ENCODE results near the gene SNTG2.

SNTG2 gene

GRCh38 chr2:1162768-1163584 is 212.3 kb downstream of the SNTG2 start:
- in situ Hi-C loops (cut with HindIII; ENCODE audit: low pct_unique_long_range_greater_than_20kb, low sequenced_read_pairs): no loop called here
- DNase-seq (ENCODE audit: low read depth in 1 of 2, low spot score in 1 of 2): no peak
- no peak for TF ChIP-seq JUND (IDR thresholded peaks at IDR 0.05; ENCODE audit: low read depth)

GRCh38 chr2:1166976-1167375 is 216.3 kb downstream of the SNTG2 start:
- DNase-seq (ENCODE audit: low read depth in 1 of 2, low spot score in 1 of 2): no peak
- in situ Hi-C loops (cut with HindIII; ENCODE audit: low pct_unique_long_range_greater_than_20kb, low sequenced_read_pairs): no loop called here
- TF ChIP-seq JUND (IDR thresholded peaks at IDR 0.05; ENCODE audit: low read depth): no peak

- no peak for TF ChIP-seq JUND (IDR thresholded peaks at IDR 0.05; ENCODE audit: low read depth)
- in situ Hi-C loops (cut with HindIII; ENCODE audit: low pct_unique_long_range_greater_than_20kb, low sequenced_read_pairs): no loop called here
Observed at GRCh38 chr2:1168846-1169245, 218.2 kb downstream of the SNTG2 start.

GRCh38 chr2:1169291-1169949 is 218.8 kb downstream of the SNTG2 start:
- no peak for TF ChIP-seq JUND (IDR thresholded peaks at IDR 0.05; ENCODE audit: low read depth)
- in situ Hi-C loops (cut with HindIII; ENCODE audit: low pct_unique_long_range_greater_than_20kb, low sequenced_read_pairs): no loop called here
- DNase-seq (ENCODE audit: low read depth in 1 of 2, low spot score in 1 of 2): no peak

More at GRCh38 chr2:1168846-1169245, 218.2 kb downstream of the SNTG2 start:
- DNase-seq (ENCODE audit: low read depth in 1 of 2, low spot score in 1 of 2): no peak

DNA sequence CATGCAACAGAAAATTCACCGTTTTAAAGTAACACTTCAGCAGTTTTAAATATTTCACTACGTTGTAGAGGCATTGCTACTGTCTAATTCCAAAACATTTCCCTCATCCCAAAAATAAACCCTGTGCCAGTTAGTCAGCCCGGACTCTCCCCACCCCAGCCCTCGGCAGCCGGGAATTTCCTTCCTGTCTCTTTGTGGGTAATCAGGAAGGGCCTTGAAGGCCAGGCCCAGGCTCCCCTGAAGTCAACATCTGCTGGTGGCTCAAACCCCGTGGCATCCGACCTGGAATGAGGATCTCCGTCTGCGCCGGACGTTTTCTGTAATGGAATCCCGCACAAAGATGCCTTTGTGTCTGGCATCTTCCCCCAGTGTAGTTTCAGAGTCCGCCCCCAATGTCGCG is 219.6 kb downstream of the SNTG2 start:
- no peak for TF ChIP-seq JUND (IDR thresholded peaks at IDR 0.05; ENCODE audit: low read depth)
- in situ Hi-C loops (cut with HindIII; ENCODE audit: low pct_unique_long_range_greater_than_20kb, low sequenced_read_pairs): no loop called here
- DNase-seq (ENCODE audit: low read depth in 1 of 2, low spot score in 1 of 2): no peak

- TF ChIP-seq JUND (IDR thresholded peaks at IDR 0.05; ENCODE audit: low read depth): no peak
- no peak for DNase-seq (ENCODE audit: low read depth in 1 of 2, low spot score in 1 of 2)
- in situ Hi-C loops (cut with HindIII; ENCODE audit: low pct_unique_long_range_greater_than_20kb, low sequenced_read_pairs): no loop called here
Observed at GRCh38 chr2:1170711-1171110, 220.1 kb downstream of the SNTG2 start.

DNA sequence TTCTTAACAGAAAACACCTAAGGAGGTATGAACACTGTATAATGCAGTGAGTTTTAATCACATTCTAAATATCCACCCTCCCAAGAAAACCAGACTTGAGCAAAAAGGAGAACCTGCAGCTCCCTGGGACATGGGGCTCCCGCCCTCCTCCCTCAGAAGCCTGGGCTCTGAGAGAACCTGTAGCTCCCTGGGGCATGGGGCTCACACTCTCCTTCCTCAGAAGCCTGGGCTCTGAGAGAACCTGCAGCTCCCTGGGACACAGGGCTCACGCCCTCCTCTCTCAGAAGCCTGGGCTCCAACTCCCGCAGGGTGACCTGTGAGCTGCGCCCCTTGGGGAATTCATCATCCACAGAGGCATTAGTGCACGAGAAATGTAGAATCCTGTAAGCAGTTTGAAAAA is 222.9 kb downstream of the SNTG2 start:
- no peak for DNase-seq (ENCODE audit: low read depth in 1 of 2, low spot score in 1 of 2)
- in situ Hi-C loops (cut with HindIII; ENCODE audit: low pct_unique_long_range_greater_than_20kb, low sequenced_read_pairs): no loop called here
- no peak for TF ChIP-seq JUND (IDR thresholded peaks at IDR 0.05; ENCODE audit: low read depth)

GRCh38 chr2:1181893-1182292 is 231.2 kb downstream of the SNTG2 start:
- no peak for DNase-seq (ENCODE audit: low read depth in 1 of 2, low spot score in 1 of 2)
- no peak for TF ChIP-seq JUND (IDR thresholded peaks at IDR 0.05; ENCODE audit: low read depth)
- in situ Hi-C loops (cut with HindIII; ENCODE audit: low pct_unique_long_range_greater_than_20kb, low sequenced_read_pairs): no loop called here

DNA sequence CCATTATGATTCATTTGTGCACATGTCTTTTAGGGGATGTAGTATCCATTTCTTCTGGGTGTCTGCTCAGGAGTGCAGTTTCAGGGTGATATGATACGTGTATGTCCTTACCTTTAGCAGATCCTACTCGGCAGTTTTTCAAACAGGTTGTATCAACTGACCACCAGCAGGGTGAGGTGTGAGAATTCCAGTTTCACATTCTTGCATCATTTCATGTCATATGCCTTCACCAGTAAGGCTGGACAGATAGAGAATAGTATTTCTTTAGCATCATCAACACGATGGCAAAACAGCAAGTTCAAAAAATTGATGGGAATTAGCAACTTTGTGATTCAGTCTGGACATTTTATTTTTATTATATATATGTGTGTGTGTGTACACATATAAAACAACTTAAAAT is 232.7 kb downstream of the SNTG2 start:
- in situ Hi-C loops (cut with HindIII; ENCODE audit: low pct_unique_long_range_greater_than_20kb, low sequenced_read_pairs): no loop called here
- no peak for DNase-seq (ENCODE audit: low read depth in 1 of 2, low spot score in 1 of 2)
- TF ChIP-seq JUND (IDR thresholded peaks at IDR 0.05; ENCODE audit: low read depth): no peak

DNA sequence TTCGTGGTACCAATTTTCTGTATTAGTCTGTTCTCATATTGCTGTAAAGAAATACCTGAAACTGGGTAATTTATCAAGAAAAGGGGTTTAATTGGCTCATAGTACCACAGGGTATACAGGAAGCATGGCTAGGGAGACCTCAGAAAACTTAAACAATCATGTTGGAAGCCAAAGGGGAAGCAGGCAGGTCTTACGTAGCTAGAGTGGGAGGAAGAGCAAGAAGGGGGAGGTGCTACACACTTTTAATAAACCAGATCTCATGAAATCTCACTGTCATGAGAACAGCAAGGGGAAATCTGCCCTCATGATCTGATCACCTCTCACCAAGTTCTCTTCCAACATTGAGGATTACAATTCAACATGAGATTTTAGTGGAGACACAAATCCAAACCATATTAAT is 235.8 kb downstream of the SNTG2 start:
- no peak for DNase-seq (ENCODE audit: low read depth in 1 of 2, low spot score in 1 of 2)

GRCh38 chr2:1187189-1187588 is 236.5 kb downstream of the SNTG2 start:
- in situ Hi-C loops (cut with HindIII; ENCODE audit: low pct_unique_long_range_greater_than_20kb, low sequenced_read_pairs): no loop called here
- DNase-seq (ENCODE audit: low read depth in 1 of 2, low spot score in 1 of 2): no peak
- no peak for TF ChIP-seq JUND (IDR thresholded peaks at IDR 0.05; ENCODE audit: low read depth)

More for the DNA sequence above, 235.8 kb downstream of the SNTG2 start:
- TF ChIP-seq JUND (IDR thresholded peaks at IDR 0.05; ENCODE audit: low read depth): no peak
- in situ Hi-C loops (cut with HindIII; ENCODE audit: low pct_unique_long_range_greater_than_20kb, low sequenced_read_pairs): no loop called here

DNA sequence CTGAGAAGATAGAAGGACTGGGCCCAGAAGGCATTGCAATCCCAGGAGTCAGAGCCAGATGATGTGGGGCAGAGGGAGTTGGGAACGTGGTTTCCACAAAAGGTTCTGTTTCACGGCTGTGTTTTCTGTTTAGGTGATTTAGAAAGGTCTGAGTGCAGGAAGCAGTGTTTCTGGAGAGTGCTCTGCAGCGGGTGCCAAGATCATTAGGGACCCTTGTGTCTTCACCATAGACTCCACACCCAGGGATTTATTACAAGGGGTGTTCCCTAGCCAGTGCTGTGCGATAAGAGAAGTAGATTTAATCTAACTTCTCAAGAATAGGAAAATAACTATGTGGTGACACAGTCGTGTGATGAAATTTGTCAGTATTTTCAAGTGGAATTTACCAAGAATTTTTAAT is 241.5 kb downstream of the SNTG2 start:
- in situ Hi-C loops (cut with HindIII; ENCODE audit: low pct_unique_long_range_greater_than_20kb, low sequenced_read_pairs): no loop called here
- DNase-seq (ENCODE audit: low read depth in 1 of 2, low spot score in 1 of 2): no peak
- no peak for TF ChIP-seq JUND (IDR thresholded peaks at IDR 0.05; ENCODE audit: low read depth)

GRCh38 chr2:1193801-1194200 is 243.2 kb downstream of the SNTG2 start:
- in situ Hi-C loops (cut with HindIII; ENCODE audit: low pct_unique_long_range_greater_than_20kb, low sequenced_read_pairs): no loop called here

More at GRCh38 chr2:1193801-1194200, 243.2 kb downstream of the SNTG2 start:
- no peak for DNase-seq (ENCODE audit: low read depth in 1 of 2, low spot score in 1 of 2)
- no peak for TF ChIP-seq JUND (IDR thresholded peaks at IDR 0.05; ENCODE audit: low read depth)

All from T47D (cell line).